HG03066 (cell line): ENCODE measurements around the gene APOE.
"Not testable (repeated sequence)": the region's sequence is repeated elsewhere in the genome, so short reads cannot be mapped to it uniquely, and the experiment has no call there.

Experiments
- ATAC-seq: cut with Tn5 transposase; IDR thresholded peaks from one replicate; pipeline ENCODE4 v1.9.1; 2021; ENCODE audit warnings: low read depth; ENCODE audit not compliant: unreplicated experiment

The APOE gene

GRCh38 chr19:44883922-44884321 is 21.7 kb upstream of the APOE start:
- no peak for ATAC-seq

- no peak for ATAC-seq
Measured at GRCh38 chr19:44884566-44884965, 21.0 kb upstream of the APOE start.

GRCh38 chr19:44886141-44886540 is 19.5 kb upstream of the APOE start:
- ATAC-seq = no peak

- no peak for ATAC-seq
Measured at GRCh38 chr19:44887648-44888047, 17.9 kb upstream of the APOE start.

GRCh38 chr19:44888335-44888734 is 17.3 kb upstream of the APOE start:
- ATAC-seq = not testable (repeated sequence)

GRCh38 chr19:44889830-44890365 is 15.7 kb upstream of the APOE start:
- ATAC-seq = no peak

- ATAC-seq = peak; percentile 82
Measured at GRCh38 chr19:44890366-44891015, 15.1 kb upstream of the APOE start.

GRCh38 chr19:44891016-44891882 is 14.3 kb upstream of the APOE start, which contains the start of gene TOMM40:
TSS of gene TOMM40 (plus strand) at chr19:44891254. CDS start at chr19:44891416, 162 bp downstream.
- peak; percentile 61 for ATAC-seq

- no peak for ATAC-seq
Measured at GRCh38 chr19:44892932-44893331, 12.7 kb upstream of the APOE start.

- ATAC-seq = no peak
Measured at GRCh38 chr19:44893332-44894051, 12.1 kb upstream of the APOE start.

- ATAC-seq = no peak
Measured at GRCh38 chr19:44894052-44894400, 11.6 kb upstream of the APOE start.

- no peak for ATAC-seq
Measured at GRCh38 chr19:44894946-44895345, 10.7 kb upstream of the APOE start.

- ATAC-seq = no peak
Measured at GRCh38 chr19:44897835-44898234, 7.8 kb upstream of the APOE start.

GRCh38 chr19:44900328-44901244 is 5.0 kb upstream of the APOE start:
- ATAC-seq = no peak

GRCh38 chr19:44903216-44903601 is 2.4 kb upstream of the APOE start:
- no peak for ATAC-seq

GRCh38 chr19:44903602-44904425 is 1.8 kb upstream of the APOE start:
- ATAC-seq = no peak

GRCh38 chr19:44904426-44904994 is 1.1 kb upstream of the APOE start:
- no peak for ATAC-seq

- no peak for ATAC-seq
Measured at GRCh38 chr19:44907613-44908012, 2.0 kb downstream of the APOE start.
